ENCODE results near the gene DAB2. TPM values are rescaled to one million over a fixed set of nuclear protein-coding genes. Genes with fewer than 3 reads are reported as not detected.

The DAB2 gene
- total RNA-seq: 10 to 100 TPM; 43.7 to 46.4 TPM

- intact Hi-C loops (cut with DNase I): no loop called here
- peak; percentile 86 for DNase-seq
- Histone ChIP-seq H3K27me3 (no peaks in the 10 kb centered on the region), H3K27ac (peak within 1 kb of the TSS; percentile 80), H3K9ac (ENCODE audit: low read depth in 2 of 2, low read length in 2 of 2) (peak within 1 kb of the TSS; percentile 53 to 91), H3K9me3 (no peaks in the 10 kb centered on the region), H3K4me1 (no peaks in the 10 kb centered on the region), H3K36me3 (no peaks in the 10 kb centered on the region), H3K4me3 (peak within 1 kb of the TSS; percentile 63)
- peak; percentile 41 for TF ChIP-seq CTCF (IDR thresholded peaks at IDR 0.05)
Observed at GRCh38 chr5:39424736-39425637, at the start of gene DAB2. TSS of gene DAB2 (minus strand) at chr5:39424980. CDS start at chr5:39394320, 30,660 bp downstream.

GRCh38 chr5:39473156-39473775, 48.5 kb upstream of the DAB2 start:
- no peak for DNase-seq
- Histone ChIP-seq H3K9ac (ENCODE audit: low read depth in 2 of 2, low read length in 2 of 2) (no peak overlapping the region), H3K9me3 (no peaks in the 10 kb centered on the region), H3K4me3 (no peak overlapping the region), H3K27ac (no peak overlapping the region), H3K36me3 (no peaks in the 10 kb centered on the region), H3K4me1 (no peaks in the 10 kb centered on the region), H3K27me3 (no peaks in the 10 kb centered on the region)
- intact Hi-C loops (cut with DNase I): no loop called here
- TF ChIP-seq CTCF (IDR thresholded peaks at IDR 0.05): no peak

- DNase-seq: no peak
- H3K4me1 ChIP-seq: no peaks in the 10 kb centered on the region
- TF ChIP-seq CTCF (IDR thresholded peaks at IDR 0.05): no peak
- H3K36me3 ChIP-seq: no peaks in the 10 kb centered on the region
- no peaks in the 10 kb centered on the region for H3K27me3 ChIP-seq
- no peak overlapping the region for H3K4me3 ChIP-seq
- no peaks in the 10 kb centered on the region for H3K9me3 ChIP-seq
- intact Hi-C loops (cut with DNase I): no loop called here
- H3K27ac ChIP-seq: no peak overlapping the region
- no peak overlapping the region for H3K9ac ChIP-seq (ENCODE audit: low read depth in 2 of 2, low read length in 2 of 2)
Observed at GRCh38 chr5:39471836-39472508, 47.2 kb upstream of the DAB2 start.

GRCh38 chr5:39470811-39471210, 46.0 kb upstream of the DAB2 start:
- no peak for TF ChIP-seq CTCF (IDR thresholded peaks at IDR 0.05)
- Histone ChIP-seq H3K36me3 (no peaks in the 10 kb centered on the region), H3K4me3 (no peak overlapping the region), H3K27me3 (no peaks in the 10 kb centered on the region), H3K9me3 (no peaks in the 10 kb centered on the region), H3K4me1 (no peaks in the 10 kb centered on the region), H3K27ac (no peak overlapping the region), H3K9ac (ENCODE audit: low read depth in 2 of 2, low read length in 2 of 2) (no peak overlapping the region)
- intact Hi-C loops (cut with DNase I): no loop called here
- no peak for DNase-seq

GRCh38 chr5:39469777-39470415, 45.1 kb upstream of the DAB2 start:
- Histone ChIP-seq H3K27me3 (no peaks in the 10 kb centered on the region), H3K4me3 (no peak overlapping the region), H3K27ac (peak overlapping the region; percentile 6), H3K9ac (ENCODE audit: low read depth in 2 of 2, low read length in 2 of 2) (no peak overlapping the region), H3K4me1 (no peaks in the 10 kb centered on the region), H3K9me3 (no peaks in the 10 kb centered on the region), H3K36me3 (no peaks in the 10 kb centered on the region)
- TF ChIP-seq CTCF (IDR thresholded peaks at IDR 0.05): no peak
- intact Hi-C loops (cut with DNase I): no loop called here
- DNase-seq: no peak
